Thoracic aorta (tissue), 2 donors: ENCODE measurements around the gene OR51M1. TPM values are rescaled to one million over a fixed set of nuclear protein-coding genes. Genes with fewer than 3 reads are reported as not detected.

Experiments
- ATAC-seq: fragments of 150-250 bp; one replicate; pipeline ENCODE4 v1.8.0; 2017; ENCODE audit warnings: low read depth; ENCODE audit not compliant: insufficient number of reproducible peaks, low FRiP score
- DNase-seq: peaks from one replicate; pipeline ENCODE4 v3.0.0-alpha.2; 2020; ENCODE audit warnings: low spot score
- H3K27ac ChIP-seq, 2 donors: fragments of 200-600 bp; sonication (generic); 1 replicate in 1 of 2; 2 replicates in 1 of 2; pipeline ENCODE4 v1.5.1; 2016; ENCODE audit warnings: mild to moderate bottlenecking in 2 of 2, moderate library complexity in 2 of 2
- H3K27me3 ChIP-seq: fragments of 200-600 bp; sonication (generic); replicated peaks from 2 replicates; pipeline ENCODE4 v1.6.0; 2016; ENCODE audit warnings: mild to moderate bottlenecking; ENCODE audit not compliant: insufficient read depth
- H3K36me3 ChIP-seq: fragments of 200-600 bp; sonication (generic); one replicate; pipeline ENCODE4 v1.5.1; 2016
- H3K4me1 ChIP-seq, 2 donors: fragments of 200-600 bp; sonication (generic); 1 replicate in 1 of 2; 2 replicates in 1 of 2; pipeline versions ENCODE4 v1.5.1 to v1.6.0; 2016; ENCODE audit warnings: low read depth in 2 of 2, mild to moderate bottlenecking in 1 of 2; ENCODE audit not compliant: control insufficient read depth in 1 of 2
- H3K4me3 ChIP-seq: fragments of 200-600 bp; sonication (generic); 2 replicates; pipeline ENCODE4 v1.5.1; 2016; ENCODE audit warnings: mild to moderate bottlenecking
- H3K9me3 ChIP-seq: fragments of 200-600 bp; sonication (generic); 2 replicates; pipeline ENCODE4 v1.5.1; 2016
- total RNA-seq, 2 donors: library from RNA; depleted of rRNA; stranded (reverse); fragments of >200 nt; gene quantifications; one replicate each; pipeline versions ENCODE4 v1.1.0 to v1.2.3, GENCODE V29; 2016
- TF ChIP-seq, protein P1 (sequence below): fragments of 200-600 bp; sonication (generic); IDR thresholded peaks from one replicate; pipeline ENCODE4 v1.5.1; 2019; ENCODE audit warnings: antibody characterized with exemption

The OR51M1 gene
- total RNA-seq, 2 donors from 2014 or later: not detected

DNA sequence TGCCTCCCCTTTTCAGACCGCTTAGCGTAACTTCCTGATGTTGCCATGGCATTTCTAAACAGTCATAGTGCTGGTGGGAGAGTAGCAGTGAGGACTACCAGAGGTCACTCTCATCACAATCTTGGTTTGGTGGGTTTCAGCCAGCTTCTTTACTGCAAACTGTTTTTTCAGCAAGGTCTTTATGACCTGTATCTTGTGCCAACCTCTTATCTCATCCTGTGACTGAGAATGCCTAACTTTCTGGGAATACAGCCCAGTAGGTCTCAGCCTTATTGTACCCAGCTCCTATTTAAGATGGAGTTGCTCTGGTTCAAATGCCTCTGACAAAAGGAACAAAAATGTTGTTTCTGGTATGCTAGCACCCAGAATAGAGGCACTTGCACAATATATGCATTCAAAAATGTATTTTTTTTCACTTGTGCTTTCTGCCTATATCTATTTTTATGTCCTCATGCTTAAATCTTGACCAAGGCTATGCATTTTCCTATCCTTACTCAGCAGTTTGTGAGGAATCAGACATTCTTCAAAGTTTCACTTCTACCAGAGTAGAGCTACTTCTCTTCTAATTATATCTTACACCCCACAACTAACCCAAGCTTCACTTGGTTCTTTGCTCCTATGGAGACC lies 16.1 kb upstream of the OR51M1 start:
- no peaks in the 10 kb centered on the region for H3K9me3 ChIP-seq
- no peaks in the 10 kb centered on the region for H3K36me3 ChIP-seq
- peak overlapping the region; percentile 5 for H3K4me3 ChIP-seq
- H3K27me3 ChIP-seq: no peaks in the 10 kb centered on the region
- peak overlapping the region in 1 of 2 donors; percentile 23 for H3K27ac ChIP-seq
- TF ChIP-seq, protein P1, sequence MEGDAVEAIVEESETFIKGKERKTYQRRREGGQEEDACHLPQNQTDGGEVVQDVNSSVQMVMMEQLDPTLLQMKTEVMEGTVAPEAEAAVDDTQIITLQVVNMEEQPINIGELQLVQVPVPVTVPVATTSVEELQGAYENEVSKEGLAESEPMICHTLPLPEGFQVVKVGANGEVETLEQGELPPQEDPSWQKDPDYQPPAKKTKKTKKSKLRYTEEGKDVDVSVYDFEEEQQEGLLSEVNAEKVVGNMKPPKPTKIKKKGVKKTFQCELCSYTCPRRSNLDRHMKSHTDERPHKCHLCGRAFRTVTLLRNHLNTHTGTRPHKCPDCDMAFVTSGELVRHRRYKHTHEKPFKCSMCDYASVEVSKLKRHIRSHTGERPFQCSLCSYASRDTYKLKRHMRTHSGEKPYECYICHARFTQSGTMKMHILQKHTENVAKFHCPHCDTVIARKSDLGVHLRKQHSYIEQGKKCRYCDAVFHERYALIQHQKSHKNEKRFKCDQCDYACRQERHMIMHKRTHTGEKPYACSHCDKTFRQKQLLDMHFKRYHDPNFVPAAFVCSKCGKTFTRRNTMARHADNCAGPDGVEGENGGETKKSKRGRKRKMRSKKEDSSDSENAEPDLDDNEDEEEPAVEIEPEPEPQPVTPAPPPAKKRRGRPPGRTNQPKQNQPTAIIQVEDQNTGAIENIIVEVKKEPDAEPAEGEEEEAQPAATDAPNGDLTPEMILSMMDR: no peak
- ATAC-seq: no peak
- no peak for DNase-seq
- peaks cover 6 to 17% of the 10 kb centered on the region in 2 donors for H3K4me1 ChIP-seq

GRCh38 chr11:5368502-5369043 lies 15.0 kb upstream of the OR51M1 start:
- Histone ChIP-seq H3K4me1 (peaks cover 6 to 17% of the 10 kb centered on the region in 2 donors), H3K9me3 (peaks cover 3% of the 10 kb centered on the region), H3K27me3 (no peaks in the 10 kb centered on the region), H3K36me3 (no peaks in the 10 kb centered on the region), H3K27ac (no peak overlapping the region), H3K4me3 (no peak overlapping the region)
- no peak for DNase-seq
- no peak for ATAC-seq
- TF ChIP-seq, protein P1: no peak

- Histone ChIP-seq H3K4me3 (no peak overlapping the region), H3K27ac (no peak overlapping the region), H3K36me3 (no peaks in the 10 kb centered on the region), H3K4me1 (peaks cover 6 to 17% of the 10 kb centered on the region in 2 donors), H3K9me3 (peaks cover 3% of the 10 kb centered on the region), H3K27me3 (no peaks in the 10 kb centered on the region)
- DNase-seq: no peak
- TF ChIP-seq, protein P1: no peak
- ATAC-seq: no peak
These were observed 13.8 kb upstream of the OR51M1 start for GRCh38 chr11:5369789-5370188.

- TF ChIP-seq, protein P1: peak; percentile 63
- Histone ChIP-seq H3K36me3 (no peaks in the 10 kb centered on the region), H3K9me3 (no peaks in the 10 kb centered on the region), H3K27me3 (no peaks in the 10 kb centered on the region), H3K4me3 (no peak overlapping the region), H3K4me1 (no peaks in the 10 kb centered on the region), H3K27ac (no peak overlapping the region)
- no peak for DNase-seq
- ATAC-seq: peak; percentile 28
These were observed 2.8 kb upstream of the OR51M1 start for GRCh38 chr11:5380740-5381342.

- Histone ChIP-seq H3K27me3 (no peaks in the 10 kb centered on the region), H3K36me3 (no peaks in the 10 kb centered on the region), H3K4me3 (no peak overlapping the region), H3K4me1 (no peaks in the 10 kb centered on the region), H3K9me3 (no peaks in the 10 kb centered on the region), H3K27ac (no peak overlapping the region)
- no peak for DNase-seq
- ATAC-seq: no peak
- TF ChIP-seq, protein P1: no peak
These were observed 723 bp downstream of the OR51M1 start for GRCh38 chr11:5384335-5384734.
